GM19025 (cell line): ENCODE measurements around the gene ALKBH2.
"Not testable (repeated sequence)": the region's sequence is repeated elsewhere in the genome, so short reads cannot be mapped to it uniquely, and the experiment has no call there.

Source experiments
- ATAC-seq: cut with Tn5 transposase; IDR thresholded peaks from one replicate; pipeline ENCODE4 v1.9.1; 2021; ENCODE audit warnings: mild to moderate bottlenecking, low read depth, moderate library complexity; ENCODE audit not compliant: unreplicated experiment

ALKBH2 gene

DNA sequence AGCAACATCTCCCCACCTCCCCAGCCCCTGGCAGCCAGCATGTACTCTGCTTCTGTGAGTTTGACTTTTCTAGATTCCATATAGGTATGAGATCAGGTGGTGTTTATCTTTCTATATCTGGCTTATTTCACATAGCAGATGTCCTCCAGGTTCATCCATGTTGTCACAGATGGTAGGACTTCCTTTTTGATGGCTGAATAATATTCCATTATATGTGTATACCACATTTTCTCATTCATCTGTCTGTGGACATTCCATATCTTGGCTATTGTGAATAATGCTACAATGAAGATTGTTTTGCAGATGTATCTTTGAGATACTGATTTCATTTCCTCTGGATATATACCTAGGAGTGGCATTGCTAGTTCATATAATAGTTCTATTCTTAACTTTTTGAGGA lies 18.4 kb downstream of the ALKBH2 start:
- ATAC-seq, result no peak

DNA sequence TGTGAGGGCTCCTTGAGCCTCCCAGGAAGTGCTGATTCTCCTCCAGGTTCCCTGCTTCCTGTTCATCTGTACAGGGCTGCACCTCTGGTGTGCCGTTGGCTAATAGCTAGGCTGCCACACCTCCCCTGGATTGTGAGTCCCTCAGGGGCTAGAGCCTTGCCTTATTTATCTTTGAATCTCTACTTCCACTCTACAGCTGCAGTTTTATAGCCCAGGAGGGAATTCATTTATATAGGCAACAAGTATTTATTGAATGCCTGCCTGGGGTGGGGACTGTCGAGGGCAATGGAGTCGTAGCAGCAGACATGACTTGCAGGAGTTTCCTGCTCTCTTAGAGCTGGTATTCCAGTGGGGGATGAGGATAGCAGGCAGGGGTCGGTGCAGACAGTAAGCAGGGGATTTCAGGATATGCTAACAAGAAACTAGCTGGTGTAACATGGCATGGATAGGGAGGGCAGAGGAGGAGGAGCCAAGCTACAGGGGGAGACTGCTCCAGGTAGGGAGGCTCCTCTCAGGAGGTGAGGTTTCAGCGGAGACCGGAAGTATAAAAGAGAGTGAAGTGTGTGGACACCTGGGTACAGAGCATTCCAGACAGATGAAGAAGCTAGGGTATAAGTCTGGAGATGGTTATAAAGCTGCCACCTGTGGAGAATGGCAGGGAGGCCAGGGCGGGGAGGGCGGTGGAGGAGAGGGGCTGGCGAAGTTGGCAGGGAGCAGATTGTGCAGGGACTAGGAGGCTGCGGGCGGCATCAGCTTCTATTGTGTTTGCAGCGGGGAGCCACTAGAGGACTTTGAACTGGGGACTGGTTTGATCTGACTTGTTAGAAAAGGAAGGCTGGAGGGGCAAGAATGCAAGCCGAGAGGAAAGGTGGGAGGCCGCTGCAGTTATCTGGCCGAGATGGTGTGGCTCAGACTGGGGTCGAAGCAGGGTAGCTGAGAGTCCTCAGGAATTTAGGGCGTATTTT lies 23.7 kb downstream of the ALKBH2 start:
- no peak for ATAC-seq

- ATAC-seq, result no peak
Measured at GRCh38 chr12:109065853-109066193, 27.4 kb downstream of the ALKBH2 start.

- ATAC-seq, result no peak
Measured at GRCh38 chr12:109065154-109065852, 28.0 kb downstream of the ALKBH2 start.

GRCh38 chr12:109064143-109064542 lies 29.1 kb downstream of the ALKBH2 start:
- no peak for ATAC-seq

DNA sequence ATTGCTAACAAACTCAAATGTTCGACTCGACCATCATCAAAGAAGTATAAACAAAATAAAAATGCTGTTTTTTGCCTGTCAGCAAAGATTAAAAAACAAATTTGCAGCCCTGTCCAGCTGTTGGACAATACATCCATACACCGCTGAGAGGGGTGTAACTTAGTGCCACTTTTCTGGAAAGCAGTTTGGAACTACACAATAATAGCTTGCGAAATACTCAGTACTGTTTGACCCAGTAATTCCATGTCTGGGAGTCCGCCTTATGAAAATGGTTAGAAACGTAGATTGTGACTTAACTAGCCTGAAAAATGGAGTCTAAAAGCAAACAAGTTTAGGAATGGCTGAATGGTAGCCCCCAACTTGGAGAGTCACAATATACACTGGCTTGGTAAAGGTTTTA lies 34.5 kb downstream of the ALKBH2 start:
- ATAC-seq, result no peak

GRCh38 chr12:109057376-109057775 lies 35.9 kb downstream of the ALKBH2 start:
- no peak for ATAC-seq

DNA sequence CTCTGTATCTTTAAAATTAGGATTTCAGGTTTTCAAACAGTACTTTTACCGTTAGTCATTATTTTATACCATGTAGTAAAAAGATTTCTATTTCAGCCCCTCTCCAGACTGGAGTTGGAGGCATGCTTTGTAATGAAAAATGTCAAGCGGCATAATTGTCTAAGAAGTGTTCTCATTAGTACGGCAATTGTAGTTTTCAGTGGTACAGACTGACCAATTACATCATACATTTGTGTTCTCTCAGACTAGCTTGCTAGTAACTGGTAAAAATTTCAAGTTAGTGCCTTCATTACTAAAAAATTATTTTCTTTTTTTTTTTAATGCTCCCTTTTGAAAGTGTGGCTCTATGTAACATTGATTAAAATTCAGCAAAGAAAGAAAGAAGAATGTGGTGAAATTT lies 36.4 kb downstream of the ALKBH2 start:
- no peak for ATAC-seq

GRCh38 chr12:109054520-109054919 lies 38.8 kb downstream of the ALKBH2 start:
- ATAC-seq, result no peak

DNA sequence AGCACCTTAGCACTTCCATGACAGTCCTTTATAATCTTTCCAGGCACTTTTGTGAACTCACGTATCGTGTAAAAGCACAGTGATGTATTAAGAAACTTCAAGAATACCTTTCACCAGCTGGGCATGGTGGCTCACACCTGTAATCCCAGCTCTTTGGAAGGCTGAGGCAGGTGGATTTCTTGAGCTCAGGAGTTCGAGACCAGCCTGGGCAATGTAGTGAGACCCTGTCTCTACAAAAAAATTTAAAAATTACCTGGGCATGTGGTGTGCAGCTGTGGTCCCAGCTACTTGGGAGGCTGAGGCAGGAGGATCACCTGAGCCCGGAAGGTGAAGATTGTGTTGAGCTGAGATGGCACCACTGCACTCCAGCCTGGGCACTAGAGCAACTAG lies 39.2 kb downstream of the ALKBH2 start:
- not testable (repeated sequence) for ATAC-seq

DNA sequence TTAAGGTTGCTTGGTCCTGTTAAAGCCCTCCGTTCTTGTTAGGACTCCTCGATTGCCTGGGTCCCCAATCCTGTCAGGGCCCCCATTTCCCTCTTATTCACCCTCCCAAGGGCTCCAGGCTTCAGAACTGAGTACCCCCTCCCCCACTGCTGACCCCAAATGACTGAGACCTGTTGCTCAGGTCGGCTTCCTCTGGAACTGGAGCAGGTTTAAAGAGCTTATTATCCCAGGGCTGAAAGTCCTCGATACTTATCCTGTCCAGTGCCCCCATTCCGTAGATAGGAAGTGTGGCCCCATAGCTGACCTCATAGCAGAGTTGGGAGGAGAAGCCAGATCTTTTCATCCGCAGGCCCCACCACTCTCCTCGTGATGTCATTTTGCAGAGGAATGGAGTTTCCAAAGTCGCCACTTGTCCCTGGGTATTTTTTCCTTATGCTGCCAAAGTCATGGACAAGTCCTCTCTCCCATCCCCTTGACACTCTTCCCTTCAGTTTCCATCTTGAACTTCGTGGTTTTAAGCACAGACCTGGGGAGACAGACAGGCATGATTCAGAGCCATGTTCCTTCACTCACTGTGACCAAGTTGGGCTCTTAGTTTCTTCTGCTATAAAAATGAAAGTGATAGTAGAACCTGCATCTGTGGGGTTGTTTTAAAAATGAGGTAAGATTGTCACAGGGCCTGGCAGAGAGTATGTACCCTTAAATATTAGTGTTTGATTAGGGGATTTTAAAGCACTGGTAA lies 39.7 kb downstream of the ALKBH2 start:
- peak; percentile 39 for ATAC-seq

- peak; percentile 69 for ATAC-seq
Measured at GRCh38 chr12:109052414-109053323, 40.6 kb downstream of the ALKBH2 start, which contains the start of gene USP30. Gene USP30 (plus strand): TSS chr12:109052576. CDS start chr12:109052679, 103 bp downstream.

GRCh38 chr12:109052097-109052413 lies 41.2 kb downstream of the ALKBH2 start:
- ATAC-seq, result no peak

GRCh38 chr12:109049794-109050193 lies 43.5 kb downstream of the ALKBH2 start:
- not testable (repeated sequence) for ATAC-seq

DNA sequence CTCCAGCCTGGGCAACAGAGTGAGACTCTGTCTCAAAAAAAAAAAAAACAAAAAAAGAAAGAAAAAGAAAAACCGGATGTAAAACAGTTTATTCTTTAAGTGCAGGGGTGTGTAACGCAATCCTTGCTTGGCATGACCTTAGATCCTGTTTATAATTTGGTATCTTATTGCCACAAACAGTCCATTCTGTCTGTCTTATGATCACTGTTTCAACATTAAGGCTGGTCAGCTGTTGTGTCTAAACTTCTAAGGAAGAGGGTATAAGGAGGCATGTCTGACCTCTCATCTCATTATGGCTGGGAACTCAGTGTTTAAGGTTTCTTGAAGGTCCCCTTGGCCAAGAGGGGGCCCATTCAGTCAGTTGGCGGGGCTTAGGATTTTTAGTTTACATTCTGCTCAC lies 44.6 kb downstream of the ALKBH2 start:
- ATAC-seq, result not testable (repeated sequence)

- no peak for ATAC-seq
Measured at GRCh38 chr12:109047081-109047805, 46.0 kb downstream of the ALKBH2 start.

DNA sequence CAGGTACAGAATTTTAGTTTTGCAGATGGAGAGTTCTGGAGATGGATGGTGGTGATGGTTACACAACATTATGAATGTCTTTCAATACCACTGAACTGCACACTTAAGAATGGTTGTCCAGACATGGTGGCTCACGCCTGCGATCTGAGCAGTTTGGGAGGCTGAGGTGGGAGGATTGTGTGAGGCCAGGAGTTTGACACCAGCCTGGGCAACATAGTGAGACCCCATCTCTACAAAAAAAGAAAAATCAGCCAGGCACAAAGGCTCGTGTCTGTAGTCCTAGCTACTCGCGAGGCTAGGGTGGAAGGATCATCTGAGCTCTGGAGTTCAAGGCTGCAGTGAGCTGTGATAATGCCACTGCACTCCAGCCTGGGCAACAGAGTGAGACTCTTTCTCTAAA lies 49.0 kb downstream of the ALKBH2 start:
- ATAC-seq, result no peak
